Smooth muscle cell (in vitro differentiated cells): ENCODE results near the gene TNFAIP2. TPM values are rescaled to one million over a fixed set of nuclear protein-coding genes. Genes with fewer than 3 reads are reported as not detected.

Experiments used
- DNase-seq: peaks from one replicate; lab custom pipeline; 2025; ENCODE audit not compliant: unreplicated experiment; lab: John Stamatoyannopoulos, UW
- H2AFZ ChIP-seq: fragments of 200-600 bp; sonication (generic); 2 replicates; pipeline ENCODE4 v1.6.0; 2016; ENCODE audit warnings: antibody characterized with exemption, low read depth, mild to moderate bottlenecking
- H3F3A ChIP-seq: fragments of 200-600 bp; sonication (generic); 2 replicates; pipeline ENCODE4 v1.6.0; 2017; ENCODE audit warnings: antibody characterized with exemption, low read depth
- H3K27ac ChIP-seq: fragments of 200-600 bp; sonication (generic); 2 replicates; pipeline ENCODE4 v1.5.1; 2016; ENCODE audit warnings: low read depth, mild to moderate bottlenecking
- H3K27me3 ChIP-seq: fragments of 200-600 bp; sonication (generic); 2 replicates; pipeline ENCODE4 v1.6.1; 2016; ENCODE audit warnings: low read depth, mild to moderate bottlenecking
- H3K36me3 ChIP-seq: fragments of 200-600 bp; sonication (generic); 2 replicates; pipeline ENCODE4 v1.5.1; 2016; ENCODE audit warnings: low read depth
- H3K4me1 ChIP-seq: fragments of 200-600 bp; sonication (generic); 2 replicates; pipeline ENCODE4 v1.5.1; 2016; ENCODE audit warnings: low read depth
- H3K4me2 ChIP-seq: fragments of 200-600 bp; sonication (generic); 2 replicates; pipeline ENCODE4 v1.6.0; 2016; ENCODE audit warnings: mild to moderate bottlenecking
- H3K4me3 ChIP-seq: fragments of 200-600 bp; sonication (generic); 2 replicates; pipeline ENCODE4 v1.5.1; 2016; ENCODE audit warnings: mild to moderate bottlenecking
- H3K79me2 ChIP-seq: fragments of 200-600 bp; sonication (generic); 2 replicates; pipeline ENCODE4 v1.6.0; 2016; ENCODE audit warnings: low read depth, mild to moderate bottlenecking
- H3K9ac ChIP-seq: fragments of 200-600 bp; sonication (generic); 2 replicates; pipeline ENCODE4 v1.6.0; 2016; ENCODE audit warnings: low read depth
- H3K9me3 ChIP-seq: fragments of 200-600 bp; sonication (generic); replicated peaks from 2 replicates; pipeline ENCODE4 v1.5.1; 2016; ENCODE audit warnings: low read depth
- H4K20me1 ChIP-seq: fragments of 200-600 bp; sonication (generic); 2 replicates; pipeline ENCODE4 v1.6.0; 2016; ENCODE audit warnings: low read depth
- WGBS: methylation state at CpG from one replicate; pipeline ENCODE4 v1.1.7; 2016; ENCODE audit warnings: low lambda C conversion rate; 5-methylcytosine and 5-hydroxymethylcytosine counted together
- polyA plus RNA-seq: library from polyadenylated mRNA; unstranded; fragments of >200 nt; fragmentation: Nextera tagmentation; extraction: Ambion mirVana; gene quantifications from 2 replicates; pipeline ENCODE4 v1.2.1, GENCODE V29; 2016
- total RNA-seq: library from RNA; depleted of rRNA; stranded (reverse); fragments of >200 nt; gene quantifications from 2 replicates; pipeline ENCODE4 v1.2.3, GENCODE V29; 2014
- TF ChIP-seq, protein P1 (sequence below): fragments of 200-600 bp; sonication (generic); IDR thresholded peaks from 2 replicates; pipeline ENCODE4 v1.5.1; 2017; ENCODE audit warnings: borderline replicate concordance, mild to moderate bottlenecking, antibody characterized with exemption; ENCODE audit not compliant: insufficient read depth, poor library complexity, severe bottlenecking

The TNFAIP2 gene
- total and polyA plus RNA-seq, 2 experiments from 2014 or later, result 35.7 to 76.5 TPM

DNA sequence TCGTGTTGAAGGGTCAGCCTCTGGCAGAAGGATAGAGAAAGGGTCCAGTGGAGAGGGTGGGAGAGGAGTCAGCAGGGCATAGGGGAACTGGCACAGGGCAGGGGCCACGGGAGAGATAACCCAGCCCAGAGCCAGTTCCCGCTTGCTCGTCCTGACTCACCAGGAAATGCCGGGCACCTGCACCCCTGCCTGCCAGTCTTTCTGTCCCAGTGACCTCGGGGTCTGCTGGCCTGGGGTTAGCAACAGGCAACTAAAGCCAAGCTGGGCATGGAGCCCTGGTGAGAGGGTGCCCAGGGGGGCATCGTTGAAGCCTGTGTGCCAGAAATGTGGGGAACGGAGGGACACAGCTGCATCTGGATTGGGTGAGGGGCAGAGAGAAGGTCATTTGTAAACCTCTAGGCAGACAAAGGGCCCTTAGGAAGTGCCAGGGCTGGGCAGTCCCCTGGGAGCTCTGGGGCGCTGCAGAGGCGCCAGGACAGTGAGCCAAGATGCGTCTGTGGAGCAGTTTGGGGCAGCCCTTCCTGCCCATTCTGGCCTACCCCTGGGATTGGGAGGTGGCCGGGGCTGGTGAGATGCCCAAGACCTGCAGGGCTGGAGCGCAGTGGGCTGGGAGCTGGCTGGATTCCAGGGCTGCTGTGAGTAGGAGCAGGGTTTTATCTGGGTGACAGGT is 5.5 kb downstream of the TNFAIP2 start:
- TF ChIP-seq, protein P1, sequence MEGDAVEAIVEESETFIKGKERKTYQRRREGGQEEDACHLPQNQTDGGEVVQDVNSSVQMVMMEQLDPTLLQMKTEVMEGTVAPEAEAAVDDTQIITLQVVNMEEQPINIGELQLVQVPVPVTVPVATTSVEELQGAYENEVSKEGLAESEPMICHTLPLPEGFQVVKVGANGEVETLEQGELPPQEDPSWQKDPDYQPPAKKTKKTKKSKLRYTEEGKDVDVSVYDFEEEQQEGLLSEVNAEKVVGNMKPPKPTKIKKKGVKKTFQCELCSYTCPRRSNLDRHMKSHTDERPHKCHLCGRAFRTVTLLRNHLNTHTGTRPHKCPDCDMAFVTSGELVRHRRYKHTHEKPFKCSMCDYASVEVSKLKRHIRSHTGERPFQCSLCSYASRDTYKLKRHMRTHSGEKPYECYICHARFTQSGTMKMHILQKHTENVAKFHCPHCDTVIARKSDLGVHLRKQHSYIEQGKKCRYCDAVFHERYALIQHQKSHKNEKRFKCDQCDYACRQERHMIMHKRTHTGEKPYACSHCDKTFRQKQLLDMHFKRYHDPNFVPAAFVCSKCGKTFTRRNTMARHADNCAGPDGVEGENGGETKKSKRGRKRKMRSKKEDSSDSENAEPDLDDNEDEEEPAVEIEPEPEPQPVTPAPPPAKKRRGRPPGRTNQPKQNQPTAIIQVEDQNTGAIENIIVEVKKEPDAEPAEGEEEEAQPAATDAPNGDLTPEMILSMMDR, result no peak
- no peak overlapping the region for H3K9ac ChIP-seq
- H3K79me2 ChIP-seq, result peaks cover 6% of the 10 kb centered on the region
- 88% methylated on average over 13 of the region's 13 CpGs for WGBS
- H4K20me1 ChIP-seq, result peaks cover 53% of the 10 kb centered on the region
- no peak overlapping the region for H3K4me2 ChIP-seq
- H3K36me3 ChIP-seq, result no peaks in the 10 kb centered on the region
- no peak overlapping the region for H3K27ac ChIP-seq
- H3K27me3 ChIP-seq, result no peaks in the 10 kb centered on the region
- DNase-seq, result no peak
- H3F3A ChIP-seq, result no peaks in the 10 kb centered on the region
- peaks cover 7% of the 10 kb centered on the region for H3K4me1 ChIP-seq
- no peak overlapping the region for H2AFZ ChIP-seq
- no peaks in the 10 kb centered on the region for H3K9me3 ChIP-seq
- H3K4me3 ChIP-seq, result no peak overlapping the region

DNA sequence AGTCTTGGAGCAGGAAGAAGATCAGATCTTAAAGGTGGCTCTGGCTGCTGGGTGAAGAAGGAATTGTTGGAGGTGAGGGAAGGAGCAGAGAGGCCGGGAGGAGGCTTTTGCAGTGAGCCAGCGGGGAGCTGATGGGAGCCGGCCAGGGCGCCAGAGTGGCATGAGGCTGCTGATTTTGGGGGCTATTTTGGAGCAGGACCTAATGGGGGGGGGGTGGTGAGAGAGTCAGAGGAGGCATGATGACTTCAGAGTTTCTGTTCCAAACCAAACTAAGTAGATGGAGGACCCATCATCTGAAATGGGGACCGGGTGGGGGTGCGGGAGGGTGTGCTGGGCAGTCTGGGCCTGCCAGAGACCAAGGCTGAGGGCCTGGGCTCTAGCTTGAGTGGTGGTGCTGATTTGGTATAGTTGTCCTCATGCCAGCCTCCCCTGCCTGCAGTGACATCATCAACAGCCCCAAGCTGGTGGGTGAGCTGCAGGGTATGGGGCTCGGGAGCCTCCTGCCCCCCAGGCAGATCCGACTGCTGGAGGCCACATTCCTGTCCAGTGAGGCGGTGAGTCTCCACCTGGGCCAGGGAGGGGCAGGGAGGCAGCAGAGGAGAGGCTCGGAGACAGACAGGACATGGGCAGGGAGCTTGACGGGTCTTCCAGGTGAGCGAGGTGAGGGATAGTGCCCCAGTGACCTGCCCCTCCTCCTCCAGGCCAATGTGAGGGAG is 6.2 kb downstream of the TNFAIP2 start:
- no peak for DNase-seq
- Histone ChIP-seq H3K79me2 (peaks cover 2% of the 10 kb centered on the region), H4K20me1 (peaks cover 49% of the 10 kb centered on the region), H3F3A (no peaks in the 10 kb centered on the region), H3K4me3 (no peak overlapping the region), H3K27me3 (no peaks in the 10 kb centered on the region), H3K27ac (no peak overlapping the region), H3K9ac (no peak overlapping the region), H3K9me3 (no peaks in the 10 kb centered on the region), H3K36me3 (no peaks in the 10 kb centered on the region), H3K4me2 (no peak overlapping the region), H3K4me1 (peaks cover 3% of the 10 kb centered on the region), H2AFZ (no peak overlapping the region)
- 87% methylated on average over 12 of the region's 12 CpGs for WGBS
- TF ChIP-seq, protein P1, result no peak

DNA sequence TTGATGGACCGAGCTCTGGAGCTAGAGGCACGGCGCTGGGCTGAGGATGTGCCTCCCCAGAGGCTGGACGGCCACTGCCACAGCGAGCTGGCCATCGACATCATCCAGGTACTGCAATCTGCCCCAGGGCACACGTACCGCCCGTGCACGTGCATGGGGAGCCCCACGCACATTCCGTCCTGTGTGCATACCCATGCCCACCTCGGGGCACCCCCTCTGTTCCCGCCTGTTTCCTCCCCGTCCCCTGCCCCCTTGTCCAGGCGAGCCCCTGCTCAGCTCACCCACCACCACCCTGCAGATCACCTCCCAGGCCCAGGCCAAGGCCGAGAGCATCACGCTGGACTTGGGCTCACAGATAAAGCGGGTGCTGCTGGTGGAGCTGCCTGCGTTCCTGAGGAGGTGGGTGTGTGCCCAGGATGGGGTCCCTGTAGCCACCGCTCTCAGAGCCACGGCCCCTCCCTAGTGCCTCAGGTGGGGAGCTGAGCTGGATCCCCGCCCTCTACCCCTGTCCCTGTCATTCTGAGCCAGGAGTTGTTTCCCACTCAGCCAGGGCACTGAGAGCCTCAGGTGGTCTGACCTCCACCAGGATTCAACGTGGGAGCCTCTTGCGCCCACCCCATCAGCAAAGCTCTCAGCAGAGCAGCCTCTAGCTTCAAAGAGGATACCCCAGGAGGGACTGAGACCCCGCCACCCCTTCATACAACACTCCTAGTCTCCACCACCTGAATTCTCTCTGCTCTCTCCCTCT is 6.9 kb downstream of the TNFAIP2 start:
- 90% methylated on average over 17 of the region's 26 CpGs for WGBS
- no peaks in the 10 kb centered on the region for H3K36me3 ChIP-seq
- no peaks in the 10 kb centered on the region for H3K9me3 ChIP-seq
- no peak for DNase-seq
- no peak overlapping the region for H3K4me3 ChIP-seq
- H3K27ac ChIP-seq, result no peak overlapping the region
- no peak overlapping the region for H2AFZ ChIP-seq
- H3K4me2 ChIP-seq, result no peak overlapping the region
- H3K79me2 ChIP-seq, result peaks cover 2% of the 10 kb centered on the region
- H3F3A ChIP-seq, result peaks cover 2% of the 10 kb centered on the region
- no peaks in the 10 kb centered on the region for H3K27me3 ChIP-seq
- TF ChIP-seq, protein P1, result no peak
- peaks cover 41% of the 10 kb centered on the region for H4K20me1 ChIP-seq
- H3K9ac ChIP-seq, result no peak overlapping the region
- peaks cover 3% of the 10 kb centered on the region for H3K4me1 ChIP-seq
